NCI-H128 (cell line): ENCODE results near the gene TNNT3.
"Not testable (repeated sequence)": the region's sequence is repeated elsewhere in the genome, so short reads cannot be mapped to it uniquely, and the experiment has no call there.

Experiments
- DNase-seq: peaks from one replicate; lab custom pipeline; 2025; ENCODE audit not compliant: unreplicated experiment; lab: John Stamatoyannopoulos, UW

Gene TNNT3

DNA sequence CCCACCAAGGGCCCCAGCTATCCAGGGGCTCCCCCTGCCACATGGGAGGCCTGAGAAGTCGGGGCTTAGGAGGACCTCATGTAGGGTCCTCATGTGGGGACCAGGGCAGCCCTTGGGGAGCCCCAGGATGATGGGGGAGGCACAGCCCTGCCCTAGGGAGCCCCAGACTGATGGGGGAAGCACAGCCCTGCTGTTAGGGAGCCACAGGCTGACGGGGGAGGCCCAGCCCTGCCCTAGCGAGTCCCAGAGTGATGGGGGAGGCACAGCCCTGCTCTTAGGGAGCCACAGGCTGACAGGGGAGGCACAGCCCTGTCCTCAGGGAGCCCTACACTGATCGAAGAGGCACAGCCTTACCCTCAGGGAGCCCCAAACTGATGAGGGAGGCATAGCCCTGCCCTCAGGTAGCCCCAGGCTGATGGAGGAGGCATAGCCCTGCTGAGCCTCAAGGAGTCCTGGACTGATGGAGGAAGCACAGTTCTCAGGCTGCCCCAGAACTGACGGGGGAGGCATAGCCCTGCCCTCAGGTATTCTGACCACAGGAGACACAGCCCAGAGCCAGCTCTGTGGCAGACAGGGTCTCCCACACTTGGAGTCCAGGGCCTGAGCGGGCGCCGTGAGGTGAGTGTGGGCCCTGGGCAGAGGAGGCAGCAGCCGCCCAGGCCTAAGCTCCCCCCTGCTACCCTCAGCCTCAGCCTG, 38.6 kb upstream of the TNNT3 start:
- no peak for DNase-seq

DNA sequence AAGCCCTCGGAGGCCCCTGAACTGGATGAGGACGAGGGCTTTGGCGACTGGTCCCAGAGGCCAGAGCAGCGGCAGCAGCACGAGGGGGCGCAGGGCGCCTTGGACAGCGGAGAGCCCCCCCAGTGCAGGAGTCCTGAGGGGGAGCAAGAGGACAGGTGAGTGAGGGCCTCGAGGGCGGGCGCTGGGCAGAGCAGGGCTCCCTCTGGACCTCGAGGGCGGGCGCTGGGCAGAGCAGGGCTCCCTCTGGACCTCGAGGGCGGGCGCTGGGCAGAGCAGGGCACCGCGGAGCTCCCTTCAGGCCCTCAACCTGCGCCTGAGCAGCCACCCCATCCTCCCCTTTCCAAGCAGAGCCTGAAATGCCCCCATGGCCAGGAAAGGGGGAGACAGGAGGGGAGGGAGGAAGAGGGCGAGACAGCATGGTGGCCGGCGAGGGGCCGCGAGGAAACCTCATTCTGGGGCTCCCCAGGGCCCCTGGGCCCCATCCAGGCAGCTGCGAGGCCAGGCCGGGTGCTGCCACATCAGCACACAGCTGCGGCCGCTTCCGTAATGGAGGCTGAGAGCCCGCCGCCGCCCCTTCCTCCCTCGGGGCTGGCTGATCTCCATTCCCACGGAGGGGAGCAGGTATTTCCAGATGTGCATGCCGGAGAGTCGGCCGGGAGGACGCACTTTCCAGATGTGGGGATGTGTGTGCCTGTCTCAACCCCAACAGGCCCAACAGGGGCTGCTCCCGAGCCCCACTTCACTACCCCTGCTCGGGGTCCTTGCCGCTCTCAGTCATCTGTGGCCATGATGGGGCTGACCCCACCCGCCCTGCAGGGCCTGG, 37.9 kb upstream of the TNNT3 start:
- DNase-seq, result no peak

DNA sequence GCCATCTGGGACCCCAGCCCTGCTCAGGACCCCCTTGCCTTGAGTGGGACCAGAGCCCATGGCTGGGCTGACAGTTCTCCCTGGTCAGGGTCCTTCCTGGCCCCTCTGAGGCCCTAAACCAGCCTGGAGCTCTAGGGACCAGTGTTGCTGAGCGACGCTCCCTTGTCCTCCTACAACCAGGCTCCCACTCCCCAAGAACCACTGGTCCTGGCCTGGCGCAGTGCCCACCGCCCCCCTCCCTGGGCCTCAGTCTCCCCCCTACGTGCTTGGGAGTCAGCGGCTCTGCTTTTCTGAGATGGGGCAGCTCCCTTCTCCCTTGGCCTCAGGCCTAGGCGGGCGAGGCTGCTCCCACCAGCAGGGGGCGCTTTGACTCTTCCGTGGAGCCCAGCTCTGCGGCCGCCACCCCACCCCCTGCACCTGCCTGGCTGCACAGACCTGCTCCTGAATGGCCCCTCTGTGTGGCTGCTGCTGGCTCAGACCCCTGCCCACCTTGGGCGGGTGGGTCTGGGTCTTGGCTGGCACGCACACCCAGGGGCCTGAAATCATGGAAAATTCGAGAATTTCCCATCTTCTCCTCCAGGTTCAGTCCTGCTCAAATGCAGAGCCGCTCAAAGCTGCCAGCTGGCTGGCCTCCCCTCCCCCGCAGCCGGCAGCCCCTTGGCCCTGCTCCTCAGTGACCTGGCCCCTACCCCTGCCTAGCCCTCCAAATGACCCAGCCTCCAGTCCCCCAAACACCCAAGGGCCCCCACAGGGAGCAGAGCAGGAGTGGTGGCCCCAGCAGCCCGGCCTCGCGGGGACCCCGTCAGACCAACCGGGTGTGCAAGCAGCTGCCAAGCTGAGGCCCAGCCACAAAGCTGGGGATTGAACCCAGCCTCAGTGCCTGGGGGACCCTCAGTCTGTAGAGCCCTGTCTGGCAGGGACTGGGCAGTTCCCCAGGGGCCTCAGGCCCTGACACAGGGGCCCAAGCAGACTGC, 37.0 kb upstream of the TNNT3 start:
- DNase-seq, result peak; percentile 24

DNA sequence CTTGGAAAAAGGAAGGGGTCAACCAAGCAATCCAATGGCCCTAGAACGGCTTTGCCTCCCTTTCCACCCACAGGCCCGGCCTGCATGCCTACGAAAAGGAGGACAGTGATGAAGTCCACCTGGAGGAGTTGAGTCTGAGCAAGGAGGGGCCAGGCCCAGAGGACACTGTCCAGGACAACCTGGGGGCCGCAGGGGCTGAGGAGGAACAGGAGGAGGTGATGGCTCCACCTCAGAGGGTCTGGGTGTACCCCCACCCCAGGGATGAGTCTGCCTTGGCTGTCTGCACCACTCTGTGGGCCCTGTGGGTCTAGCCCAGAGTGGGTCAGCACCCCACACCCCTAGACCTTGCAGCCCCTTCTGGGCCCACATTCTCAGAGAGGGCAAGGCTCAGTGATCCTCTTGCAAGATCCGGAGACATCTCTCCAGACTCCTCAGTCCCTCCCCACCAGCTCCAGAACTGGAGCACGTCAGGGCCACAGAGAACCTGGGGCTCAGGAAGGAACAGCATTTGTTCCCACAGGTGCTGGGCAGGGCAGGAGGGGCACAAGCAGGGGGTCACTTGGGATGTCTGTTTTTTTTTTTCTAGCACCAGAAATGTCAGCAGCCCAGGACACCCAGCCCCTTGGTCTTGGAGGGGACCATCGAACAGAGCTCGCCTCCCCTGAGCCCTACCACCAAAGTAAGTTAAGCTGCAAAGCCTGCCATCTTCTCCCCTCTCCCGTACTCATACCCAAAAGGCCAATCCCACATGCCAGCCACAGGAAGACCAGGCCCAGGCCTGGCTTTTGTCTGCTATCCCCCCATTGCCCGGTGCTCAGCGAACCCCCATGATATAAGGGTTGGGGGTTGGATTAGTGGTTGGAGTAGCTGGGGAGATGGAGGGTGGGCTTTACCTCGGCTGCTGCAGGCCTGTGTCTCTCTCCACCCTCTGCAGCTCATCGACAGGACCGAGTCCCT, 35.9 kb upstream of the TNNT3 start:
- no peak for DNase-seq

DNA sequence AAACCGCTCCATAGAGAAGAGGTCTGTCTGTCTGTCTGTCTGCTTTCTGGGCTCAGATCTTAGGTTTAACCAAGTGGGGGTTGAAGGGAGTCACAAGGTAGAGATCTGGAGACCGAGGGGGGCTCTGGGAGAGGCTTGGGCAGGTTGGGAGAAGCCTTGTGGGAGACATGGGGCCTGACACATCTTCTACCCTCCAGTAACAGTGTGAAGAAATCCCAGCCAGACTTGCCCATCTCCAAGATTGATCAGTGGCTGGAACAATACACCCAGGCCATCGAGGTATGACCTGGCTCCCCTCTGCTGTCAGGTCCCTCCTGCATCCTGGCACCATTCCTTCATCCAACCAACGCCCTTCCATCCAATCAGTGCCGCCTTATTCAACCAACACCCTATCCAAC, 35.2 kb upstream of the TNNT3 start:
- DNase-seq, result no peak

DNA sequence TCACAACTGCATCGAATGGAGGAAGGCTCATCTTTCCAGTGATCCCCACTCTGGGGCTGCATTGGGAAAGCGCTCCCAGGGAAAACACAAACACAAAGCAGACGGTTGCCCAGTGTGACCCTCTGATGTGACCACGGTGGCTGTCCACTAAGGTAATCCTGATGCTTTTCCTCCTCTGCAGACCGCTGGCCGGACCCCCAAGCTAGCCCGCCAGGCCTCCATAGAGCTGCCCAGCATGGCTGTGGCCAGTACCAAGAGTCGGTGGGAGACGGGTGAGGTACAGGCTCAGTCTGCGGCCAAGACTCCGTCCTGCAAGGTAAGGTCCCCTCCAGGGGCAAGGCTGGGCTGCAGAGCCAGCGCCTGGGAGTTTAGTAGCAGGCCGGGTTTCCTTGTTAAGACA, 33.0 kb upstream of the TNNT3 start:
- DNase-seq, result not testable (repeated sequence)

DNA sequence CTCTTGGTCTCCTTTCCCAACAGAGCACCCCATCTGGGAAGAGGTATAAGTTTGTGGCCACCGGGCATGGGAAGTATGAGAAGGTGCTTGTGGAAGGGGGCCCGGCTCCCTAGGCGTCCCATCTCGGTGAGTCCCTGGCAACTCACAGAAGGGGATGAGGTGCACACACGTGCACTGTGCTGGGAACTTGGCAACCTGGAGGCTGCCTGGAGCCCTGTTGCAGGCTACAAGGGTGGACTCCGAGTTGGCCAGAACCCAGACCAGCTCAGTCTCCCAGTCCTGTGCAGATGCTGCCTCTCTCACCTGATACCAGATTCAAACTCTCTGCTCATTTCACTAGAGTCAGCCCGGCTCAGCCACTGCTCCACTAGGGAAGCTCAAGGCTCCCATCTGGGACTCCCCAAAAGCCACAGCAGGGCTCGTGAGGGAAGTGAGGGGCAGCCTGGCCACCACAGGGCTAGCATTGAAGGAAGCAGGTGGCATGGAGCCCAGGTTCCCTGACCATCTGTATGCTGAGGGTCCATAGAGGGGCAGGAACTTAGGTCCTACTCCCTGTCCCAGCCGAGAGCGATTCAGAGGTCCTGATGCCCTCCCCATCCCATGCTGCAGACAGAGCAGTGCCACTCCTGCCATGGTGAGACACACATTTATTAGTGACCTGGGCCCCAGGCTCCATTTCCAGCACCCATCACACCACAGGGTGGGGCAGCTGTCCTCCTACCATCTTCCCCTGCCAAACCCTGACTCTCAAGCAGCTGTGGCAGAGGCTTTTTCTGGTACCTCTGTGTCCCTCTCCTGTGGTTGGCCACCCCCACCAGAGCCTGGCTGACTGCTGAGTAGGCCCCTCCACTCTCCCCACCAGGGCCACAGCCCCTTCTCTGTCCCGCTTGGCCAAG, 31.8 kb upstream of the TNNT3 start:
- DNase-seq, result no peak

DNA sequence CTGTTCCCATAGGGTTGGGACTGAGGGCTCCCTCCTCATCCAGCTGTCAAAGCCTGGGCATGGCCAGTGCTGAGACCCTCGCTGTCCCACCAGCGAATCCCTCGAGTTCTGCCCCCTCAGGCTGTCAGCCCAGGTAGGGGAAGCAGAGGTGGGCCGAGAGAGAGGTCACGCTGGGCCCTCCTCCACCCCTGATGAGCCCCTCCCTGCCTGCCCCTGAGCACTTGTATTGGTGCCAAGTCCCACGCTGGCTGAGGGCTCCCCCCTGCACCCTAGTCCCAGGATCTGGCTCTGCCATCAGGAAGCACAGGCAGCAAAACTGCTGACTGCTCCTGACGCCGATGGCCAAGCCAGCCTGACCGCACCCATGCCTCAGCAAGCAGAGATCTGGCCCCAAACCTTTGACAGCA, 31.2 kb upstream of the TNNT3 start:
- DNase-seq, result no peak

DNA sequence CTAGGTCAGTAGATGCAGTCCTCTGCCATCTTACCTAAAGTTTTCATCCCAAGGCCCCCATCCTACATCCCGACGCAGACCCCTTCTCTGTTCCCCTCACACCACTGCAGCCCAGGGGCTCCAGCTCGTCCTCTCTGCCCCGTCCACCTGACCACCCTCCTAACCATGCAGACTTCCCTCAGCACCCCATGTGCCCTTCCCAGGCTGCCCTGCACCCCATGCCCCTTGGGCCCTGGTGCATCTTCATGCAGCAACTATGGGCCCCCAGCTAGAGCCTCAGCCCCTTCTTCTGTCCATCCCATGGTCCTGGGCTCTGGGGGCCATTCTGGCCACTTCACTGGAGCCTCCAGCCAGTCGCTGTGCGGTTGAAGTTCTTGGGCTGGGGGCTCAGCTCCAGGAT, 30.7 kb upstream of the TNNT3 start:
- DNase-seq, result no peak

DNA sequence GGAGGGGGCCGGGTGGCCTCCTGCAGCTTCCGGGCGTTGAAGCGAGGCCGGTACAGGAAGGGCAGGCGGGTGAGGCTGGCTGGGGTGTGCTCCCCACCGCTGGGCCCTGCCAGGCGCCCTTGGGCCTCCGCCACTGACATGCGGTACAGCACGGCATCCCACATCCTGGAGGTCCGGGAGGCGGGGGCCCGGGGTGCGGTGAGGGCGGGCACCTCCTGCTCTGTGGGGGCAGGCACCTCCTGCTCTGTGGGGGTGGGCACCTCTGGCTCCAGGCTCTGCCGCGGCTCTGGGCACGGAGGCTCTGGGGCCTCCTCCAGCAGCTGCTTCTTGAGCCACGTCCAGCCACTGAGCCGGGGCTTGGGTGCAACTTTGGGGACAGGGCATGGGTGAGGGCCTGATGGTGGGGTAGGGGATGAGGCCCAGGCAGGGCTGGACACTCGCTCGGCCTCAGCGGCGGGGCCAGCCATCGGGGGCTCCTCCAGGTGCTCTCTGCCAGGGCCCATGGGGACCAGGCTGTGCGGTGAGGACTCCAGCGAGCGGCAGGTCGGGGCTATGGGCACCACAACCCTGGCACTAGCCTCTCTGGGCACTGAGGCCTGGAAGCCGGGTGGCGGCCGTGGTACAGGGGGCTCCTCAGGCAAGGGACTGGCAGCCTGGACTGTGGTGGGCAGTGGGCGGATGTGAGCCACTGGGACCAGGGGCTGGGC, 30.1 kb upstream of the TNNT3 start:
- no peak for DNase-seq

DNA sequence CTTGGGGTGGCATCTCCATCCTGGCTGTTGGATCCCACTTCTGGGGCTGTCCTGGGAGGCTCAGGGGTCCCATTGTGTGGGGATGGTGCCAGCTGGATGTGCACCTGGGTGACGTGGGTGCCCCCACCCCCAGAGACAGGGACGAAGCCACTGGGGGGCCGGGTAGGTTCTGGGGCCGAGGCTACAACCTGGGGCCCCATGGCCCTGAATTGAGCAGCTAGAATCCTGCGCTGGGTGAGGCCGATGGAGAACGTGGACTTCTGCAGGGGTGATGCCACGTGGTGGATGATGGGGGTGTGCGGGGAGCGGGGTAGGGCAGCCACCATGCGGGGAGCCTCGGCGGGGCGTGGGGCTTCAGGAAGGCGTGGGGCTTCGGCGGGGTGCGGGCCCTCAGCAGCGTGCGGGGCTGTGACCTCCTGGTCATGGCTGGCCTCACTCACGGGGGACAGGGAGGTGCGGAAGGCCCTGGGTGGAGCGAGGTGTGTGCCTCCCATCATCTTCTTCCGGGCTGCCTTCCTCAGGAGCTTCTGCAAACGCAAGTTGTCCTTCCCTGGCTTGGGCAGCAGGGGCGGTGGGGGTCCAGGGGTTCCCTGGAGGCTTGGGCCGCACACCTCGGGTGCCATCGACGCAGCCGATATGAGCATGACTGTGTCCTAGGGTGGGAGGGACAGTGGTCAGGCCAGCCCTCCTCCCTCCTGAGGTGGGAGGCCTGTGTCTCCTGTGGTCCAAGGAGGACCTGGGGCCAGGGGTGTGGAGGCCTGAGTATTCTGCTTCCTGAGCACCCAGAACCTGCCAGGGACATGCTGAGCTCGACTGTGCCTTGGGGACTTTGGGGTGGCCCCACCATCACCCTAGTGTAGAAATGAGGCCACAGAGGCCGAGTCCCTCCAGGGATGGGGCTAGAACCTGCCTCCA, 29.3 kb upstream of the TNNT3 start:
- DNase-seq, result no peak

DNA sequence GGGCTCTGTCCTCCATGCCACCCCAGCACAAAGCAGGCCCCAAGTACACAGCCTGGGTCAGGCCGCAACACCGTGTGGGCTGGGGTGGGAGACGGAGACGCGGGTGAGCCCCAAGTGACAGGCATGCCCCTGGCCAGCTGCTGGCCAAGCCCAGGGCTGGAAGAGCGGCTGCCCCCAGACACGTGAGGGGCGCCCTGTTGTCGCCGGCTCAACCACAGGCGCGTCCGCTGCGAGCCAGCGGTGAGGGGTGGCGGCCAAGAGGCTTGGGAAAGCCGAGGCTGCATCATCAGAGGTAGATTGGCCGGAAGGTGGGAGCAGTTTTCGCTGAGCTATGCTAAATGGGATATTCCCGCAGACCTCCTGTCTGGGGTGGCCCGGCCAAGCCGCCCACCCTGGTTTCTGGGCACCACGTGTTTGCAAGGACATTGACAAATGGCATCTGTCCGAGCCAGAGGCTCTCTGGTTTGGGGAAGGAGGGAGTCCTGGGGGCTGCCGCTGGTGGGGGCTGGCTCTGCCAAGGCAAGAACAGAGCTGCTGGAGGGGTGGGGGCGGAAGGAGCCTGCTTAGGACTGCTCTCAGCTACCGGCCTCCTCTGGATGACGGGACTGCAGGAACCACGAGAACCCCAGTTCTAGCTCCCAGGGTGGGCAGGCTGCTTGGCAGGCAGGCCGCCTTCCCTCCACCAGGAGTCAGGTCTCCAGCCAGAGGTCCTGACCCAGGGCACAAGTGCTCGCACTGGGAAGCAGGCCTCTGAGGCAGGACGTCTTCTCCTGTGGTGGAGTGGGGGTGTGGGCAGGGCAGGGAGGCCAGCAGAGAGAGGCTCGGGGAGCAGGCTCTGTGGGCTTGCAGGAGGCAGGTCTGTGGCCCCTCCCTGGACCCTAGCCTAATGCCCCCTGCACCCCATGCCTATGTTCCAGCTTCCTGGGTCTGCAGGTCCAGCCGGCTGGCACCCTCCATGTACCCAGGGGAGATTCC, 28.4 kb upstream of the TNNT3 start:
- no peak for DNase-seq

DNA sequence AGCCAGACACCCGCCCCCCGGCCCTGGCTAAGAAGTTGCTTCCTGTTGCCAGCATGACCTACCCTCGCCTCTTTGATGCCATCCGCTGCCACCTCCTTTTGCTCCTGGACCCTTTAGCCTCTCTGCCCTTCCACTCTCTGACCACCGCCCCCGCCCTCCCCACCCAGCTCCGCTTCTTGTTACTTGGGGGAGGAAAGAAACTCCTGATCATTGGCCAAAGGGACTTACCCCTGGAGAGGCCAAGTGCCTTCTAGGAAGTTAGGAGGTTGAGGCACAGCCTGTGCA, 27.7 kb upstream of the TNNT3 start, which contains the start of gene PRR33:
PRR33 (minus strand) TSS at position 65 of the 285 bp plus-strand sequence. CDS start 1,311 bp downstream, outside the sequence.
- no peak for DNase-seq

DNA sequence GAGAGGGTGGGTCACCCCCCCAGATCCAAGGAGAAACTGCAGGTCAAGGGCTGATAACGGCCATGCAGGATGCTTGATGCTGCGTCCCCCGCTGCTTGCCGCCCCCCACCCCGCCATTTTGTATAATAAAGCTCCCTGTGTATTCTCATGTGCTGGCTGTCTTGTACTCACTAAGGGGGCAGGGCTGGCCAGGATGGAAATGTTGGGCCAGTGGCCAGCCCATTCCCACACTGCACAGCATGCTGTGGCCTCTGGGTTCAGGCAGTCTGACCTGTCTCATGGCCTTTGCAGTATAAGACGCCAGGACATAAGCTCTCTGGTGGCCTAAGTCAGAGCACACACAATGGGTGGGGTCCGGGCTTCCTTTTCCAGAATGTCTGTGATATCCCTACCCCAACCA, 27.4 kb upstream of the TNNT3 start:
- no peak for DNase-seq

DNA sequence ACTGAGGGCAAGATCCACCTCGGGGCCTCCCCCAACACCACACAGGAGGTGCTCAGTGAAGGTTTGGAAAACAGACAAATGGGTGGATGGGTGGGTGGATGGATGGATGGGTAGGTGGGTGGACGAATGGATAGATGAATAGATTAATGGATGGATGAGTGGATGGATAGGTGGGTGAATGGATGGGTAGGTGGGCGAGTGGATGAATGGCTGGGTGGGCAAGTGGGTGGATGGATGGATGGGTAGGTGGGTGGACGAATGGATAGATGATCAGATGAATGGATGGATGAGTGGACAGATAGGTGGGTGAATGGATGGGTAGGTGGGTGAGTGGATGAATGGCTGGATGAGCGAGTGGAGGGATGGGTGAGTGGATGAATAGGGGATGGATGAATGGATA, 26.9 kb upstream of the TNNT3 start:
- no peak for DNase-seq

DNA sequence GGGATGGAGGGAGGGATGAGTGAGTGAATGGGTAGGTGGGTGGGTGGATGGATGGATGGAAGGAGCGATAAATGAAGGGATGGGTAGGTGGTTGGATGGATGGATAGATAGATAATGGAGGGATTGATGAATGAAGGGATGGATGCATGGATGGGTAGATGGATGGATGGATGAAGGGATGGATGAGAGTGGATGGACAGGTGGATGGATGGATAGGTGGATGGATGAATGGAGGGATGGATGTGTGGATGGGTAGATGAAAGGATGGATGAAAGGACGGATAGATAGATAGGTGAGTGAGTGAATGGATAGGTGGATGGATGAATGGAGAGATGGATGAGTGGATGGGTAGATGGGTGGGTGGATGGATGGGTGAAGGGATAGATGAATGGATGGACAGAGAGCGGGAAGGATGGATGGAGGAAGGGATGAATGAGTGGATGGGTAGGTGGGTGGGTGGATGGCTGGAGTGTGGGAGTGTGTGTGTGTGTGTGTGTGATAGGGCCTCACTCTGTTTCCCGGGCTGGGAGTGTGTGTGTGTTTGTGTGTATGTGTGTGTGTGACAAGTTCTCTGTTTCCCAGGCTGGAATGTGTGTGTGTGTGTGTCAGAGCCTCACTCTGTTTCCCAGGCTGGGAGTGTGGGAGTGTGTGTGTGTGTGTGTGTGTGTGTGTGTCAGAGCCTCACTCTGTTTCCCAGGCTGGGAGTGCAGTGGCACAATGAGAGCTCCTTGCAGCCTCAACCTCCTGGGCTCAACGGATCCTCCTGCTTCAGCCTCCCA, 25.7 kb upstream of the TNNT3 start:
- DNase-seq, result no peak
